ENCODE data around the gene FBXO21.

GRCh38 chr12:117097159-117097558 is 93.1 kb downstream of the FBXO21 start:
- TF ChIP-seq, protein P1, sequence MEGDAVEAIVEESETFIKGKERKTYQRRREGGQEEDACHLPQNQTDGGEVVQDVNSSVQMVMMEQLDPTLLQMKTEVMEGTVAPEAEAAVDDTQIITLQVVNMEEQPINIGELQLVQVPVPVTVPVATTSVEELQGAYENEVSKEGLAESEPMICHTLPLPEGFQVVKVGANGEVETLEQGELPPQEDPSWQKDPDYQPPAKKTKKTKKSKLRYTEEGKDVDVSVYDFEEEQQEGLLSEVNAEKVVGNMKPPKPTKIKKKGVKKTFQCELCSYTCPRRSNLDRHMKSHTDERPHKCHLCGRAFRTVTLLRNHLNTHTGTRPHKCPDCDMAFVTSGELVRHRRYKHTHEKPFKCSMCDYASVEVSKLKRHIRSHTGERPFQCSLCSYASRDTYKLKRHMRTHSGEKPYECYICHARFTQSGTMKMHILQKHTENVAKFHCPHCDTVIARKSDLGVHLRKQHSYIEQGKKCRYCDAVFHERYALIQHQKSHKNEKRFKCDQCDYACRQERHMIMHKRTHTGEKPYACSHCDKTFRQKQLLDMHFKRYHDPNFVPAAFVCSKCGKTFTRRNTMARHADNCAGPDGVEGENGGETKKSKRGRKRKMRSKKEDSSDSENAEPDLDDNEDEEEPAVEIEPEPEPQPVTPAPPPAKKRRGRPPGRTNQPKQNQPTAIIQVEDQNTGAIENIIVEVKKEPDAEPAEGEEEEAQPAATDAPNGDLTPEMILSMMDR (conservative IDR thresholded peaks at IDR 0.05; ENCODE audit: low read depth in 2 of 2): no peak
- TF ChIP-seq POLR2AphosphoS5 (IDR thresholded peaks at IDR 0.05; ENCODE audit: low read depth) (no peak), EZH2 (IDR thresholded peaks at IDR 0.05; ENCODE audit: low read depth, unreplicated experiment) (no peak), CREB1 (CRISPR knock-in tag; IDR thresholded peaks at IDR 0.05; ENCODE audit: low read depth) (no peak), JUNB (IDR thresholded peaks at IDR 0.05; ENCODE audit: unreplicated experiment) (no peak), EZH2phosphoT487 (IDR thresholded peaks at IDR 0.05; ENCODE audit: unreplicated experiment) (no peak)
- TF ChIP-seq, protein P2, sequence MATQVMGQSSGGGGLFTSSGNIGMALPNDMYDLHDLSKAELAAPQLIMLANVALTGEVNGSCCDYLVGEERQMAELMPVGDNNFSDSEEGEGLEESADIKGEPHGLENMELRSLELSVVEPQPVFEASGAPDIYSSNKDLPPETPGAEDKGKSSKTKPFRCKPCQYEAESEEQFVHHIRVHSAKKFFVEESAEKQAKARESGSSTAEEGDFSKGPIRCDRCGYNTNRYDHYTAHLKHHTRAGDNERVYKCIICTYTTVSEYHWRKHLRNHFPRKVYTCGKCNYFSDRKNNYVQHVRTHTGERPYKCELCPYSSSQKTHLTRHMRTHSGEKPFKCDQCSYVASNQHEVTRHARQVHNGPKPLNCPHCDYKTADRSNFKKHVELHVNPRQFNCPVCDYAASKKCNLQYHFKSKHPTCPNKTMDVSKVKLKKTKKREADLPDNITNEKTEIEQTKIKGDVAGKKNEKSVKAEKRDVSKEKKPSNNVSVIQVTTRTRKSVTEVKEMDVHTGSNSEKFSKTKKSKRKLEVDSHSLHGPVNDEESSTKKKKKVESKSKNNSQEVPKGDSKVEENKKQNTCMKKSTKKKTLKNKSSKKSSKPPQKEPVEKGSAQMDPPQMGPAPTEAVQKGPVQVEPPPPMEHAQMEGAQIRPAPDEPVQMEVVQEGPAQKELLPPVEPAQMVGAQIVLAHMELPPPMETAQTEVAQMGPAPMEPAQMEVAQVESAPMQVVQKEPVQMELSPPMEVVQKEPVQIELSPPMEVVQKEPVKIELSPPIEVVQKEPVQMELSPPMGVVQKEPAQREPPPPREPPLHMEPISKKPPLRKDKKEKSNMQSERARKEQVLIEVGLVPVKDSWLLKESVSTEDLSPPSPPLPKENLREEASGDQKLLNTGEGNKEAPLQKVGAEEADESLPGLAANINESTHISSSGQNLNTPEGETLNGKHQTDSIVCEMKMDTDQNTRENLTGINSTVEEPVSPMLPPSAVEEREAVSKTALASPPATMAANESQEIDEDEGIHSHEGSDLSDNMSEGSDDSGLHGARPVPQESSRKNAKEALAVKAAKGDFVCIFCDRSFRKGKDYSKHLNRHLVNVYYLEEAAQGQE (IDR thresholded peaks at IDR 0.05; ENCODE audit: unreplicated experiment): no peak
